Prostate gland (tissue), 2 donors: ENCODE measurements around the gene NUFIP2. TPM values are rescaled to one million over a fixed set of nuclear protein-coding genes. Genes with fewer than 3 reads are reported as not detected.
A peak's percentile ranks its signal among the peaks of the same experiment; 100 is the strongest.

Source experiments
- DNase-seq: peaks from one replicate; pipeline ENCODE4 v3.0.0-alpha.2; 2019; ENCODE audit warnings: low spot score
- H3K27ac ChIP-seq, 2 donors: fragments of 200-600 bp; sonication (generic); 2 replicates each; pipeline ENCODE4 v1.5.1; 2017 to 2019
- H3K27me3 ChIP-seq: fragments of 200-600 bp; sonication (generic); replicated peaks from 2 replicates; pipeline ENCODE4 v1.5.1; 2019; ENCODE audit not compliant: insufficient read depth
- H3K36me3 ChIP-seq, 2 donors: fragments of 200-600 bp; sonication (generic); 1 replicate in 1 of 2; 2 replicates in 1 of 2; pipeline versions ENCODE4 v1.5.1 to v1.8.1; 2017 to 2019
- H3K4me1 ChIP-seq: fragments of 200-600 bp; sonication (generic); replicated peaks from 2 replicates; pipeline ENCODE4 v1.5.1; 2019
- H3K4me3 ChIP-seq, 2 donors: fragments of 200-600 bp; sonication (generic); 2 replicates each; pipeline ENCODE4 v1.5.1; 2017 to 2019
- H3K9me3 ChIP-seq: fragments of 200-600 bp; sonication (generic); 2 replicates; pipeline ENCODE4 v1.5.1; 2017
- CTCF ChIP-seq, 4 experiments: fragments of 200-600 bp in 2 of 4; fragments of 450-650 bp in 2 of 4; sonication (generic) in 2 of 4; IDR thresholded peaks; 1 replicate in 3 of 4; 2 replicates in 1 of 4; pipeline ENCODE4 v1.5.1; 2016 to 2019; ENCODE audit warnings: antibody characterized with exemption in 4 of 4, mild to moderate bottlenecking in 2 of 4, moderate library complexity in 2 of 4
- POLR2A ChIP-seq: fragments of 450-650 bp; IDR thresholded peaks from one replicate; pipeline ENCODE4 v1.6.1; 2016; ENCODE audit warnings: antibody characterized with exemption, mild to moderate bottlenecking
- POLR2AphosphoS5 ChIP-seq: sonication (generic); formaldehyde crosslinking; IDR thresholded peaks from one replicate; pipeline ENCODE4 v1.6.1; 2017; ENCODE audit warnings: antibody characterized with exemption
- WGBS: methylation state at CpG from one replicate; pipeline ENCODE4 v1.1.5; 2018; 5-methylcytosine and 5-hydroxymethylcytosine counted together
- intact Hi-C: fragments of 100-400 bp; cut with DNase I; formaldehyde crosslinking; loops from one replicate; pipeline ENCODE4 v1.14.2; 2022
- total RNA-seq, 2 donors: library from RNA; depleted of rRNA; stranded (reverse); fragments of >200 nt; gene quantifications; one replicate each; pipeline ENCODE4 v1.1.0, GENCODE V29; 2016

NUFIP2 gene
- total RNA-seq, 2 donors from 2014 or later = 21.1 to 30.6 TPM

GRCh38 chr17:29257756-29258155, 36.2 kb downstream of the NUFIP2 start:
- WGBS = 48% methylated on average over 3 of the region's 3 CpGs
- Histone ChIP-seq H3K9me3 (no peaks in the 10 kb centered on the region), H3K27ac (no peak overlapping the region), H3K4me3 (no peak overlapping the region), H3K36me3 (no peaks in the 10 kb centered on the region), H3K27me3 (no peaks in the 10 kb centered on the region), H3K4me1 (peaks cover 2% of the 10 kb centered on the region)
- TF ChIP-seq POLR2A = no peak
- no peak for TF ChIP-seq CTCF (IDR thresholded peaks at IDR 0.05)
- TF ChIP-seq POLR2AphosphoS5 = peak; percentile 17
- intact Hi-C loops = no loop called here
- DNase-seq = no peak

DNA sequence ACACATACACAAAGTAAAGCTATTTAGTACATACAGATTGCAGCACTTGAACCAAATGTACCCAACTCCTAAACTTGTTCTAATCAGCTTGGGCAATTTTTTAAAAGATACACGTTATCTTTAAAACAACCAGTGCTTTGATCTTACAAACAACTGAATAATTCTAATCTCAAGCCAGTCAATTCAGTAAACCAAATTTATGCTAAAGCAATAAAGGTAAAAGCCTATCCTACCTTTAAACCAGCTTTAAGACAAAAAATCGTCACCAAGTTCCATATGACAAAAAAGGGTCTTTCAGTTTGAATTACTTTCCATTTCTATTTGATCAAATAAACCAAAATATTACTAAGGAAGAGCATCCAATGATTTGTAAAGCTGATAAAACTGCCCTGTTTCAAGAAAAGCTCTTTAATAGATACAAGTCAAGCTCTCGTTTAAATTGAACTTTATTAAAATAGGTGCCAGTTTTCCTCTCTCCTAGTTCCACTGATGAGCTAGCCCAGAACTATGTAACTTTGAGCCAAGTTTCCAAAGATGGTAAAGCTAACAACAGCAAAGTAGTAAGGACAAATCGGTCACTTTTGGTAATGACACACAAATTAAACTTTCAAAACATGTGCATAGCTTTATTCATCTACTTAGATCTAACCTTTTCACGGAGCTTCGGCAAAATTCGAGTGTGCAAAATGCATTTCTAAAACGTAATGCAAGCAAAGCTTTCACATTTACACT, 37.0 kb downstream of the NUFIP2 start:
- intact Hi-C loops = no loop called here
- no peaks in the 10 kb centered on the region for H3K36me3 ChIP-seq
- WGBS = 35% methylated on average over 8 of the region's 8 CpGs
- TF ChIP-seq POLR2A (no peak), POLR2AphosphoS5 (peak; percentile 18)
- no peak overlapping the region for H3K4me3 ChIP-seq
- peak overlapping the region in 1 of 2 donors; percentile 32 for H3K27ac ChIP-seq
- H3K27me3 ChIP-seq = no peaks in the 10 kb centered on the region
- peaks cover 2% of the 10 kb centered on the region for H3K4me1 ChIP-seq
- H3K9me3 ChIP-seq = no peaks in the 10 kb centered on the region
- DNase-seq = no peak

DNA sequence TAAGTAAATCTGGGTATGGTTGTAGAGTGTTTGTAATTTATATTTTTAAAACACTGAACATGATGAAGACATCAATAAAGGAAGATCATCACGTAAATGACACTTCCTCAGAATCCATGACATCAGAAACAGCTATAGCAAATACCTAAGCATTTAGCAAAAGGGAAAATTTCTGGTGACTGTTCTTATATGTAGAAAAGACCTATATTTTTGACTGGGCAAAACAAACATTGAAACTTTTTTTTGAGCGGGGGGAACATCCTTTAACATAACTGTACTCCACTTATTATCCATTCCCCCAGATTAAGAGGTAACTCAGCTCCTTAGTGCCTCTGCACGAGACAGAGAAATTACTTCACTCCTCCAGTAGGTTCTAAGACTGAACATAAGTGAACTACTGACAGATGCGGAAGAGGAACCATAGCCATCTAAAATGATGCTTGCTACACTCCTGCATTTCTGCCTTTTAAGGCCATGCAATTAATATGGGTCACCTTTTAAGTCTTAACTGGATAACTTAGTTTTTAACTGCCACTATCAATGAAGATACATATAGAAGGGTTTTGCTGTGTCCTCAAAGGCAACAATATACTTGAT, 37.9 kb downstream of the NUFIP2 start:
- H3K9me3 ChIP-seq = no peaks in the 10 kb centered on the region
- H3K27ac ChIP-seq = peak overlapping the region in 1 of 2 donors; percentile 32
- intact Hi-C loops = no loop called here
- no peak for TF ChIP-seq POLR2A
- TF ChIP-seq POLR2AphosphoS5 = no peak
- TF ChIP-seq CTCF (IDR thresholded peaks at IDR 0.05) = no peak
- H3K4me1 ChIP-seq = peaks cover 2% of the 10 kb centered on the region
- H3K4me3 ChIP-seq = no peak overlapping the region
- no peak for DNase-seq
- WGBS = 90% methylated on average over 4 of the region's 4 CpGs
- no peaks in the 10 kb centered on the region for H3K27me3 ChIP-seq
- H3K36me3 ChIP-seq = no peaks in the 10 kb centered on the region

GRCh38 chr17:29253037-29253436, 40.9 kb downstream of the NUFIP2 start:
- WGBS = 94% methylated on average over 2 of the region's 2 CpGs
- H3K27me3 ChIP-seq = no peaks in the 10 kb centered on the region
- H3K36me3 ChIP-seq = no peaks in the 10 kb centered on the region
- no peak for TF ChIP-seq POLR2AphosphoS5
- TF ChIP-seq POLR2A = no peak
- no peak for TF ChIP-seq CTCF (IDR thresholded peaks at IDR 0.05)
- no peak overlapping the region for H3K4me3 ChIP-seq
- peaks cover under 1% of the 10 kb centered on the region for H3K4me1 ChIP-seq
- intact Hi-C loops = loop anchor here (5.0 kb wide), 1 partner anchor 39 kb away; the partner anchor contains the start of gene NUFIP2
- DNase-seq = no peak
- no peaks in the 10 kb centered on the region for H3K9me3 ChIP-seq
- no peak overlapping the region for H3K27ac ChIP-seq

GRCh38 chr17:29252101-29252791, 41.7 kb downstream of the NUFIP2 start:
- WGBS = 68% methylated on average over 7 of the region's 7 CpGs
- Histone ChIP-seq H3K4me3 (no peak overlapping the region), H3K9me3 (no peaks in the 10 kb centered on the region), H3K27ac (no peak overlapping the region), H3K36me3 (no peaks in the 10 kb centered on the region), H3K4me1 (no peaks in the 10 kb centered on the region), H3K27me3 (no peaks in the 10 kb centered on the region)
- intact Hi-C loops = loop anchor here (5.0 kb wide), 1 partner anchor 40 kb away; the partner anchor contains the start of gene NUFIP2
- TF ChIP-seq CTCF (IDR thresholded peaks at IDR 0.05) = peak in 2 of 4 experiments; percentile 34
- TF ChIP-seq POLR2AphosphoS5 = no peak
- no peak for DNase-seq
